ENCODE results near the gene COA1.
"Not testable (repeated sequence)": the region's sequence is repeated elsewhere in the genome, so short reads cannot be mapped to it uniquely, and the experiment has no call there.

Gene COA1

DNA sequence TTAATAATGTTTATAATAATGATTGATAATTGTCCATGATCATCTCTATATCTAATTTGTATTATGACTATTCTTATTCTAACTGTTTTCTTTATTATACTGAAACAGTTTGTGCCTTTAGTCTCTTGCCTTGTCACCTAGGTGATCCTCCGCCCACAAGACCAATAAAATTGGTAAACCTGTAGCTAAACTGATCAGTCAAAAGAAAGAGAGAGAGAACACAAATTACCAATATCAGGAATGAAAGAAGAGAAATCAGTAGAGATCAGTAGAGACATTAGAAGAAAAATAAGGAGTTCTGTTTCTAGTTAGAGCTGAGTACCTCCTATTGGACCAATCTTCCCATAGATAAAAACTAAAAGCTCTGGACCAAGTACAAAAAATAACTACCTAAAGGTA is 6.1 kb upstream of the COA1 start:
- no peak for TF ChIP-seq CTCF (conservative IDR thresholded peaks at IDR 0.05; ENCODE audit: low read depth, low read length)
- DNase-seq (ENCODE audit: low read depth) = no peak
- H3K4me3 ChIP-seq (ENCODE audit: low read depth, low read length) = no peak overlapping the region

DNA sequence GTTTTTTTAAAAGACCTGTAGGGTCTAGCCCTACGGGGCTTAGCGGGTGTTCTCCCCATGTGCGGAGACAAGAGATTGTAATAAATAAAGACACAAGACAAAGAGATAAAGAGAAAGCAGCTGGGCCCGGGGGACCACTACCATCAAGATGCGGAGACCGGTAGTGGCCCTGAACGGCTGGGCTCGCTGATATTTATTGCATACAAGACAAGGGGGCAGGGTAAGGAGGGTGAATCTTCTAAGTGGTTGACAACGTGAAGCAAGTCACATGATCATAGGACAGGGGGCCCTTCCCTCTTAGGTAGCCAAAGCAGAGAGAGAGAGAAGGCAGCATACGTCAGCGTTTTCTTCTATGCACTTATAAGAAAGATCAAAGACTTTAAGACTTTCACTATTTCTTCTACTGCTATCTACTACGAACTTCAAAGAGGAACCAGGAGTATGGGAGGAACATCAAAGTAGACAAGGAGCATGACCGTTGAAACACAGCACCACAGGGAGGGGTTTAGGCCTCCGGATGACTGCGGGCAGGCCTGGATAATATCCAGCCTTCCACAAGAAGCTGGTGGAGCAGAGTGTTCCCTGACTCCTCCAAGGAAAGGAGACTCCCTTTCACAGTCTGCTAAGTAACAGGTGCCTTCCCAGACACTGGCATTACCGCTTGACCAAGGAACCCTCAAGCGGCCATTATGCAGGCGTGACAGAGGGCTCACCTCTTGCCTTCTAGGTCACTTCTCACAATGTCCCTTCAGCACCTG is 5.4 kb upstream of the COA1 start:
- not testable (repeated sequence) for H3K4me3 ChIP-seq (ENCODE audit: low read depth, low read length); DNase-seq (ENCODE audit: low read depth)

DNA sequence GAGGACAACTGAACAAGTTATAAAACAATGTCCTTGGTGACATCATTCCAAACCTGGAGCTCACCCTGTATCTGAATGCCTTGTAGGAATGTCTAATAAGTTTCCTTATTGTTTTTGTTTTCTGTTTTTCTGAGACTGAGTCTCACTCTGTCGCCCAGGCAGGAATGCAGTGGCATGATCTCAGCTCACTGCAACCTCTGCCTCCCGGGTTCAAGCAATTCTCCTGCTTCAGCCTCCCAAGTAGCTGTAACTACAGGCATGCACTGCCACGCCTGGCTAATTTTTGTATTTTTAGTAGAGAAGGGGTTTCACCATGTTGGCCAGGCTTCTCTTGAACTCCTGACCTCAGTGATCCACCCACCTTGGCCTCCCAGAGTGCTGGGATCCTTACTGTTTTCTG is 2.2 kb upstream of the COA1 start:
- DNase-seq (ENCODE audit: low read depth); H3K4me3 ChIP-seq (ENCODE audit: low read depth, low read length): not testable (repeated sequence)

DNA sequence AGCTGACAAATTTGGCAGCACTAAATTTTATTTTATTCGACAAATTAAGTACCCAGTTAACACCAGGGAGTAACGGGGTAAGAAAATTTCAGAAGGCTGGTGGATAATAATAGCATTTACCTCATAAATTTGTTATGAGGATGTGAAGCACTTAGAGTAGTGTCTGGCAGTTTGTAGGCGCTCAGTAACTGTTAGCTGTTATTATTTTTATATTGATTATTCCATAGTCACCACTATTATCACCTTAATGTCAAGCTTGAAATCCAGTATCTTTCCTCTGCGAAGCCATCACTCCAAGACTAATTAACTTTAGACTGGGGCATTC is 563 bp upstream of the COA1 start:
- TF ChIP-seq CTCF (conservative IDR thresholded peaks at IDR 0.05; ENCODE audit: low read depth, low read length) = no peak
- DNase-seq (ENCODE audit: low read depth) = no peak
- peak overlapping the region; percentile 84 for H3K4me3 ChIP-seq (ENCODE audit: low read depth, low read length)

DNA sequence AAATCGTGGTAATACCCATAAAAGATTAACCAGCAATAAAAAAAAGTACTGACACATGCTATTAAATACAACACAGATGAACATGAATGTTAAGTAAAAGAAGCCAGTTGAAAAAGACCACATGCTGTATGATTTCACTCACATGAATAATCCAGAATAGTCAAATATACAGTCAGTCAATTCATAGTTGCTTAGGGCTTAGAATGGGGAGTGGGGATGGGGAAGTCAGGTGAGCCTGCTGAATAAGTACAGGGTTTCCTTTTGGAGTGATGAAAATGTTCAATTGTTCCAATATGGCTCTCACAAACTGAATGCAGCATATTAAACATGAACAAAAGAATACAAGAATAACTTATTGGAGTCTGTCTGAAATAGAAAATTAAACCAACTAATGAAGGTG is 1.8 kb downstream of the COA1 start:
- TF ChIP-seq CTCF (conservative IDR thresholded peaks at IDR 0.05; ENCODE audit: low read depth, low read length) = no peak
- no peak overlapping the region for H3K4me3 ChIP-seq (ENCODE audit: low read depth, low read length)
- no peak for DNase-seq (ENCODE audit: low read depth)

GRCh38 chr7:43727003-43727402 is 2.3 kb downstream of the COA1 start:
- no peak overlapping the region for H3K4me3 ChIP-seq (ENCODE audit: low read depth, low read length)
- no peak for DNase-seq (ENCODE audit: low read depth)
- TF ChIP-seq CTCF (conservative IDR thresholded peaks at IDR 0.05; ENCODE audit: low read depth, low read length) = no peak

- H3K4me3 ChIP-seq (ENCODE audit: low read depth, low read length) = no peak overlapping the region
- DNase-seq (ENCODE audit: low read depth) = no peak
- no peak for TF ChIP-seq CTCF (conservative IDR thresholded peaks at IDR 0.05; ENCODE audit: low read depth, low read length)
These were observed 2.9 kb downstream of the COA1 start for GRCh38 chr7:43726466-43726865.

DNA sequence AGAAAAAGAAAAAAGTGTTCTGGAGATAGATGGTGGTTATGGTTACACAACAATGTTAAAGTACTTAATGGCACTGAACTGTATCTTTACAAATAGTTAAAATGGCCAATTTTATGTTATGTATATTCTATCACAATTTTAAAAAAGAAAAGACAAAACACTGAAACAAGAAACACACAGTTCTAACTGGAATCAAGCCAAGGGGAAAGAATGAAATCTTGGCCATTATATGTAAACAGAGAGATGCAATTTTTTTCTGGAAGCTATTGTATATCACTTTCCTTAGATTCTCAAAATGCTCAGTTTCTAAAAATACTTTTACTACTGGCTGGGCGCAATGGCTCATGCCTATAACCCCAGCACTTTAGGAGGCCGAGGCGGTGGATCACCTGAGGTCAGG is 4.1 kb downstream of the COA1 start:
- DNase-seq (ENCODE audit: low read depth) = peak; percentile 25
- no peak for TF ChIP-seq CTCF (conservative IDR thresholded peaks at IDR 0.05; ENCODE audit: low read depth, low read length)

More for the DNA sequence above, 4.1 kb downstream of the COA1 start:
- H3K4me3 ChIP-seq (ENCODE audit: low read depth, low read length) = no peak overlapping the region

All from choroid plexus epithelial cell (primary cell).